GM18909 (cell line): ENCODE data around the gene CSRNP2.
A peak's percentile ranks its signal among the peaks of the same experiment; 100 is the strongest.
"Not testable (repeated sequence)": the region's sequence is repeated elsewhere in the genome, so short reads cannot be mapped to it uniquely, and the experiment has no call there.

ENCODE experiments used
- ATAC-seq: cut with Tn5 transposase; IDR thresholded peaks from one replicate; pipeline ENCODE4 v1.9.1; 2021; ENCODE audit warnings: mild to moderate bottlenecking; ENCODE audit not compliant: unreplicated experiment, poor library complexity

Gene CSRNP2

DNA sequence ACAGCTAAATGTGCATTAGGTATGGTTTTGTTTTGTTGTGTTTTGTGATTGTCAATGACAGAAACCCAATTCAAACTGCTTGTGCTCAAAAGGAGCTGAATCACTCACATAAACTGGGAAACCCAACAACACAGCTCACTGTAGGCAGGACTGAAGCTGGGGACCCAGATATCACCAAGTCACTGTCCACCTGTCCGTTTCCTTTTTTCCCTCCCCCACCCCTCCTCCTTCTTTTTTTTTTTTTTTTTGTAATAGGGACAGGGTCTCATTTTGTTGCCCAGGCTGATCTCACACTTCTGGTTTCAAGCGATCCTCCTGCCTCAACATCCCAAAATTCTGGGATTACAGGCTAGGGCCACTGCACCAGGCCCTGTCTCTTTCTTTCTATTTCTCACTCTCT, 50.3 kb downstream of the CSRNP2 start:
- ATAC-seq: no peak

DNA sequence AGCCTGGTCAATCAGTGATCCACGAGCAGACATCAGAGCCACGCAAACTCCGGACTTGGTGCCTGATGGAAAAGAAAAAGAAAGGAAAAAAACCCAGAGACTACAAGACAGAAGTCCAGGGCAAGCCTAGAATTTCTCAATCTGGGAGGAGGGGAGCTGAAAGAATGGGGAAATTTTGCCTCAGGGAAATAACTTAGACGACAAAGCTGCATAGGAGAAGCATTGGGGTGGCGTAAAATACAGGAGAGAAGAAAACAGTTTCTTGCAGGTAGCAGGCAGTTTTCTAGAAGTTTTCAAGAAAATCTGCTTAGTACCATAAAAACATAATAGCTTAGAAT, 54.6 kb downstream of the CSRNP2 start:
- no peak for ATAC-seq

DNA sequence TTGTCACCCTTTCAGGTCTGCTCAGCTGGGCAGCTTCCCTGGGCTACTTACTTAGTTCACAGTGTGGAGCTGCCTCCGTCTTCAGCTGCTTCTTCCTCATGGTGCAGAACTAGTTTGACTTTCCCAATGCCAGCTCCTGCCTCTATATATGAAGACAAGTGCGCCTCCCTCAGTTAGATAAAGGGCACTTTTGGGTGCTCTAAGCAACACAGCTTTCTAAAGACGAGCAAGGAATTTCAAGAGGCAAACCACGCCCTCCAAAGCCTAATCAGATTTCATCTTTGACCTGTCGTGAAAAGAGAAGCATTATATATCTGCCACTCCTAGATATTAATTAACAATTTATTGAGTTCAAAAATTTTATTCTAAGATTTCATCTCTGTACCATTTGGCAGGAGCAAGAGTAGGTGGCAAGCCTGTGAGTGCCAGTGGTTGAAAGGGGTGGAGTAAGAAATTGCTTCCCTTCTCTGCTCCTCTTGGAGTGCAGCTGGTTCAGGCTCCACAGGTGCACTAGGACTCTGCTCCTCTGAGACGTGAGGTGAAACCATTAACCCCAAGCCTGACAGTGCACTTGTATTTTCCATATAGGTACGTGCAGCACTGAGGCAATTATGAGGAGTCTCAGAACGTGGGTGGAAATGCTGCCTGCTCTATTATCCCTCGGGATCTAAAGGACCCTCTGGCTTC, 55.1 kb downstream of the CSRNP2 start:
- no peak for ATAC-seq

DNA sequence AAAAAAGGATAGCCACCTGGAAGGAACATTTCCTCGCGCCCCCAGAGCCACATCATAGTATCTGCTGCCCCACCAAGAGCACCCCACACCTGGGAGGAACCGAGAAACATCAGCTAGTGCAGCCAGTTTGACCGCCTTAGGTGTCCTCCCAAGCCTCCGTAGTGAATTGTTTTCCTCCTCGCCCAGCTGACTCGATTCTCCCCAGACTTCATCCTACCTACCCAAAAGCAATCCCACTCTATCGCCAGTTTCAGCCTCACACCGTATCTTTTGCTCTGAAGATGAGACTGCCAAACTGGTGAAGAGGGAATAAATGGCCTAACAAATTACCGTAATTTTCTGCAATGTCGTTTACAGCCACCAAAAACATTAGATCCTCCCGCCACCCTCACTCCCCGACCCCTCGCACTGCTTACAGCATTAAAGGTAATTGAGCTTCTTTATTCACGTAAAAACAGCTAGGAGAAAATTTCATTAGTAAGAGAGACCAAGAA, 56.0 kb downstream of the CSRNP2 start:
- ATAC-seq: no peak

DNA sequence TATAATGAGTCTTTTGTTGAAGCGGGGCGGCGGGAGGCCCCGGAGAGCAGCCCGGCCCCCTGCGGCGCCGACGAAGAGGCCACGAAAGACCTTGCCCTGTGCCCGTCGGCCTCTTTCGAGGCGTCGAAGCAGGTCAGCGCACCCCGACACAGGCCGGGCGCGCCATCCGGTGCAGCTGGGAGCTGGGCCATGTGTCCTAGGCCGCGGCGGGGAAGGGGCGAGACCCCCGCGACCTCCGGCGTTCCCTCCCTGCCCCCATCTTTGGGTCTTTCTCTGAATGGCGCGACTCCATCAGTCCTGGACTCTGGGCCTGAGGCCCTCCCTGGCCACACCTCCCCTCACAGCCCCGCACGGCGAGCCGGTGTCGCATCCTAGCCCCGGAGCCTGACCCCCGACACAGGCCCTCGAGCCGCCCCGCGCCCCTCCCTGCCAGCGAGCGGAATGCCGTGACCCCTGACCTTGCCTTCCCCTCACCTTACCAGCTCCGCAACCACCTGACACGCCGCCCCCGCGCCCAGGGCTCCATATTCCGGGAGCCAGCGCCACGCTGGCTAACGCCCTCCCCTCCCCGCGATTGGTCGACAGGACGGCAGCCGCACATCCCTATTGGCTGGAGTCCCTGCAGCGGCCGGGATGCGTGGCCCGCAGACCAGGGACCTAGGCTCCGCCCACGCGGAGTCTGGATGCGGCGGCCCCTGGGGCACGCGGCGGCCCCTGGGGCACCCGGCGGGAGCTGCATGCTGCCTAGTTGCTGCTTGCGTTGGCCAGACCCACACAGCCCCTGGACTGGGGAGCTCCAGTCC, 57.4 kb downstream of the CSRNP2 start, which contains the start of gene SLC11A2:
TSS of gene SLC11A2 (minus strand) at position 549 of the 803 bp plus-strand sequence. CDS start 15,656 bp downstream, outside the sequence.
- peak; percentile 93 for ATAC-seq

DNA sequence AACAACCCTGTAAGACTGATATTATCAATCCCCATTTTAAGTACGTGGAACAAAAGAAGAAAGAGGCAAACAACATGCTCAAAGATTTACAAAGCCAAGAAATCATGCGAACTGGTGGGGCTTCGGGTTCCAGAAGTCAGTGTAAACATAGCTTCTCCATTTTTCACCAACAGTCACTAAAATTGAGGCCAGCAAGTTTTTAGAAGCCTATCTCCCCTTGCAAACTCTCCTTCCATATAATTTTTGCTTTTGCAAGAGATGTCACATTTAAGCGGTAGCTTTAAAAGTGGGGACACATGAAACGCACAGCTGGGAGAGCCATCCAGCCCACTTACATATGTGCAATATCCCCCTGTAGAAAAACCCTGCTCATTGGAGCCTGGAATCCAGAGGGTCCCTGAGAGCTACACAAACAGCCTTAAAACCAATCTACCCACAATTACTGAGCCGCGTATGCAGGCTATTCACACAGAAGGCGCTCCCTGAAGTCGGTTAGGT, 58.0 kb downstream of the CSRNP2 start:
- no peak for ATAC-seq

DNA sequence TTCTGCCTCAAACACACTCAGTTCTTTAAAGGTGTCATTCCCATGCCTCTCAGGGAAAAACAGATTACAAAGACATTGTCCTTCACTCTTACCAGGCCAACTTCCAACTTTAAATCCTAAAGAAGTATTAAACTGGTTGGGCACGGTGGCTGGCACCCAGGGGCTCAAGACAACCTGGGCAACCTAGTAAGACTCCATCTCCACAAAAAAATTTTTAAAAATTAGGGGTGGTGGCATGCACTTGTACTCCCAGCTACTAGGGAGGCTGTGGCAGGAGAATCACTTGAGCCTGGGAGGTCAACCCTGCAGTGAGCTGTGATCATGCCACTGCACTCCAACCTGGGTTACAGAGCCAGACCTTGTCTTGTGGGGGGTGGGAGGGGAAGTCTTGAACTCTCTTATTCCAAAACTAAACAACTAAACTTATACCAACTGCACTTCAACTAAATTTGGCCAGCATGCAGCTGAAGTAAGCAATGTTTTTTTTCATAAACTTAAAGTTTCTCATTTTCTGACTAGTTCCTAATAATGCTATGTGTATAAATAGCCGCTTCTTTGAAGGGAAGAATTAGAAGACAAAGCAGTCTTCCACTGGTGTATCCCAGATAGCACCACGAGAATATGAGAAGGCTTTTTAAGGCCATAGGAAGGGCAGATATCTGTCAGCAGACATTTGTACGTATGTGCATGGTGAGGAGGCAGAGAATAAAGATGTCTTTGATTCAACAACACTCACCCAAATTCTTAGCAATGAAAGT, 59.6 kb downstream of the CSRNP2 start:
- no peak for ATAC-seq

DNA sequence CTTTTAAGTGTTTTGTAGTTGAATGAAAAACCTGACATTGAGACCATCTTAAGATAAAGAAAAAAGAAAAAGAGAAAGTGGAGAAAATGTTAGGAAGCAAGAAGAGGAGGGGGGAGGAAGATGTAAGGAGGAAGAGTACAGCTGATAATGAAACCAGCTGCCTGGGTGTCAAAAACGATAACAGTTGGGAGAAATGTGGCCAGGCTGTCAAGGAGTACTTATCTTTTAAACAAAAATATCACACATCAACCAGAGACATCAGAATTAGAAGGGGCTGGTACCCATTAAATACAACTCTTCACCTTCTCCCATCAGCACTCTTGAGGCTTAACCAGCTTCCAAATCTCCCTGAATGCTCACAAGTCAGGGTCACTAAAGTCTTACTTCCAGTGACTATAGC, 61.7 kb downstream of the CSRNP2 start:
- ATAC-seq: no peak

DNA sequence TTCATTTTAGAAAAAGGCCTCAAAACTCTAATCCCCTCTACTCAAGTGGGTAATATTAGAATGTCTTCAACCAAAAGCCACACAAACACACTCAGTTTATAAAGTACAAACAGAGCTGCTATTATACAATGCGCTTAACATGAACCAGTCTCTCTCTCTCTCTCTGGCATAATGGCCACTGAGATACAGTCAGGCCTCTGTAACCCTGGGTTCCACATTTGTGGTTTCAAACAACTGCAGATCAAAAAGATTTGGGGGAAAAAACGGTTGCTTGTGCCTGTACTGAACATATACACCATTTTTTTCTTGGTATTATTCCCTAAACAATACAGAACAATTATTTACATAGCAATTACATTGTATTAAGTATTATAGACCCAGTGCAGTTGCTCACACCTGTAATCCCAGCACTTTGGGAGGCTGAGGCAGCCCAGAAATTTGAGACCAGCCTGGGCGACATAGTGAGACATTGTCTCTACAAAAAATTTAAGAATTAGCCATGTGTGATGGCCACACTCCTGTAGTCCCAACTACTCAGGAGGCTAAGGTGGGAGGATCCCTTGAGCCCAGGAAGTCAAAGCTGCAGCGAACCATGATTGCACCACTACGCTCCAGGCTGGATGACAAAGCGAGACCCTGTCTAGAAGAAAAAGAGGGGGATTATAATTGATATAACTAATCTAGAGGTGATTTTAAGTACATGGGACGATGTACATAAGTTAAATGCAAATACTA, 62.8 kb downstream of the CSRNP2 start:
- ATAC-seq: no peak

DNA sequence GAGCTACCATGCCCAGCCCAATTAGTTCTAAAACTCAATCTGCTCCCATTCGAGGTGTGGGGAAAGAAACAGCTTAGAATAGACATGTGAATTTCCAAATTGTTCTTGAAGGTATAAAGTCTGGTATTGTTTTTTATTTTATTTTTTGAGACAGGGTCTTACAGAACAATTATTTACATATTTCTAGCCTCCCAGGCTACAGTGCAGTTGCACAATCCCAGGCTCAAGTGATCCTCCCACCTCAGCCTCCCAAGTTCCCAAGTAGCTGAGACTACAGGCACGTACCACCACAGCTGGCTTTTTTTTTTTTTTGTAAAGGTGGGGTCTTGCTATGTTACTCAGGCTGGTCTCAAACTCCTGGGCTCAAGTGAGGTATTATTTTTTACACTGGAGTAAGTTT, 63.5 kb downstream of the CSRNP2 start:
- no peak for ATAC-seq

DNA sequence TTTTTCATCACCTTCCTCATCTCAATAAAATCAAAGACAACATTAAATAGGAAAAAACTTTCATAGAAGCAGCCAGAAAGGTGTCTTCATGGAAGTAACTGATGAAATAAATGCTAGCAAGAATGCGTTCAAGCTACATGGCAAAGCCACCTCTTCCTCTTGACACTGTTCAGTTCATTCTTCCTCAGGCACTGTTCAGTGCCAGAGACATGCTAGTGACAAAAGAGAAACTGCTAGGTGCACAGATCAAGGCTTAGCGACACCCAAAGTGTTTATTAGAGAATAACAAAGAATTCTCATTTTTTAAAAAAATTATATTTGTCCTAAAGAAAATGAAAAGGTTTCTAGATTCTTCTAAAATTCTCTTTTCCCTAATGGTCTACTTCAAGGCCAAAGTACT, 64.4 kb downstream of the CSRNP2 start:
- ATAC-seq: no peak

DNA sequence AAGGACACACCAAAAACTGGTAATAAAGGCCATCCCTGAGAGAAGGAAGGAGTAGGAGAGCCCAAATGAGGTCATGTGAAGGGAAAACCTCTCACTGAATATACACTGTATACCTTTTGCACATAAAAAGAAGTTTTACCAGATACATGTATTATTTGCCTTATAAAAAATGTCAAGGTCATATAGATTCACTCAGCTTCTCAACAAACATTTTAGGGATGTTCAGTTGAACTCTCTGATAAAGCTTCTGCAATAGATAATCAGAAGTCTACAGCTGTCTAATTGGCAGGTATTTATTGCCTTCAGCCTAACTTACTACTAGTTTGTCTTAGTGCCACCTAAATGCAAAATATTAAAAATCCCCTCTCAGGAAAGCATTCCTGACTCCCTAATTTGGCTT, 65.9 kb downstream of the CSRNP2 start:
- ATAC-seq: no peak

DNA sequence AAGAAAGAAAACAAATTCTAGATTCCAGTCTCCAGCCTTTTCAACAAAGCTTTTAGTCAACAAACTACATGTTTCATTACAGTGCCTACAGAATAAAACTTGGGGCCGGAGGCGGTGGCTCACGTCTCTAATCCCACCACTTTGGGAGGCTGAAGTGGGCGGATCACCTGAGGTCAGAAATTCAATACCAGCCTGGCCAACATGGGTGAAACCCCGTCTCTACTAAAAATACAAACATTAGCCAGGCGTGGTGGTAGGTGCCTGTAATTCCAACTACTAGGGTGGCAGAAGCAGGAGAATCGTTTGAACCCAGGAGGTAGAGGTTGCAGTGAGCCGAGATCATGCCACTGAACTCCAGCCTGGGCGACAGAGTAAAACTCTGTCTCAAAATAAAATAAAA, 68.9 kb downstream of the CSRNP2 start:
- not testable (repeated sequence) for ATAC-seq

DNA sequence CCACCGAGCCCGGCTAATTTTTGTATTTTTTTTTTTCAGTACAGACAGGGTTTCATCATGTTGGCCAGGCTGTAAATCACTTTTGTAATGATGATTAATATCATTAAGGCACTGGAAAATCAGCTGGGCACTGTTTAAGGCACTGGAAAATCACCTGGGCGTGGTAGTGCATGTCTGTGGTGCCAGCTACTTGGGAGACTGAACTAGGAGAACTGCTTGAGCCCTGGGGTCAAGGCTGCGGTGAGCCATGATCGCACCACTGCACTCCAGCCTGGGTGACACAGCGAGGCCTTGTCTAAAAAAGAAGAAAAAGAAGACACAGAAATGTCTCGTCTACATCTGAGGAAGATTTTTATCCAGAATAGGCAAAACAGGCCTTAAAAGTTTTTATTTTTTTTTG, 70.0 kb downstream of the CSRNP2 start:
- ATAC-seq: no peak

DNA sequence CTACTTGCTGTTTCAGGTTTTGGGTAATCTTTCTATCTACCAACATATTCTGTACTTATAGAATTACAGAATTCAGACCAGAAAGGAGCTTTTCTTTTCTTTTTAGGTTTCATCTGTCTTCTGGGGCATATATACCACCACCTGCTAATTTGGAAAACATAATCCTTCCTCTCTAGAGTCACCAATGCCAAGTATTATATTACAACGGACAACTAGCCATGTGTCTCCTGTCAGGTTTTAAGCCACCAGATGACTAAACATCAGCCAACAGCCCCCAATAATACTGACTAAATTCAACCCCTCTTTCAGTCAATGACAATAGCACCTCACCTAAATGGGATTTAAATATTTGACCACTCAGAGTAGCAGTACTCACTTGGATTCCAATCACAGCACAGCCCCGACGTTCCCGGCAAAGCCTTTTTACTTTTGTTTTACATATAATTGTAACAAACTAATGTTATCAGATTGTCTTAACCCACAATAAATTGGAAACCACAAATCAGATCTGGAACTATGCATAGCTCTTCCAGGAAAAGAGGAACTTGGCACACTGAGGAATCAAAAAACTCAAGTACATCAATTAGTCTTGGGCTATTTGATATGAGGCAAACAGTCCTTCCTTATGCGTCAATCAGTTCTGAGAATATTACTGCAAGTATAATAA, 70.7 kb downstream of the CSRNP2 start:
- no peak for ATAC-seq

DNA sequence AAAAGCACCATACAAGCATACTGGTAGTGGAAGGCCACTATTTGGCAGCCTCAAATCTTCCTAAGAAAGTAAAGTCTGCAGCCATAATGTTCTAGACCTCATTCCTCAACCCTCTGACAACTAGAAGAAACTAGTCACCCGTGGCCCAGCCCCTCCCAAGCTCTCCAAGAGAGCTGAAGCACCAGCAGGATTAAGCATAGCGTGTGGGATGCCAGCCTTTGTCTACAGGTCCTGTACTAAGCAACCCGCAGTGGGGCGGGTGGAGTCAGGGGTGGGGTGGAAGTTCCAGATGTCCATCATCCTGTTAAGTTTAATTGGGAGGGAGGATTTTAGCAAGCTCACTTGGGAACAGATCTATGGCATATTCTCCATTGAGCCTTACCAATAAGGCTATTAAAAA, 71.4 kb downstream of the CSRNP2 start:
- ATAC-seq: no peak
